ENCODE results near the gene ACSF3. TPM values are rescaled to one million over a fixed set of nuclear protein-coding genes. Genes with fewer than 3 reads are reported as not detected.

The ACSF3 gene
- total and polyA plus RNA-seq, 2 of the 4 experiments (the other 2 are of a cell fraction) = 9.5 to 14.2 TPM

GRCh38 chr16:89129378-89129777 is 35.7 kb downstream of the ACSF3 start:
- no peaks in the 10 kb centered on the region; the same call in 1 of the 2 replicates for H4K20me1 ChIP-seq (ENCODE audit: insufficient read depth, low read length)
- ChIA-PET POLR2A (ENCODE audit: unreplicated experiment) (no interaction called here), CTCF (interaction anchor here (0.7 kb wide), 1 partner anchor 428 kb away, joined by 5 read pairs; no protein-coding TSS in a partner anchor)
- in situ Hi-C loops (cut with MboI; ENCODE audit: low sequenced_read_pairs) = no loop called here
- dilution Hi-C loops (cut with HindIII; ENCODE audit: low sequenced_read_pairs, unreplicated experiment) = no loop called here
- no peak overlapping the region for H2AFZ ChIP-seq (replicated peaks; ENCODE audit: low read length, poor library complexity)
- H3K9me1 ChIP-seq (ENCODE audit: insufficient read depth, low read length) = peaks cover 3% of the 10 kb centered on the region
- no CpG with 5 or more reads among the region's 1 CpG for WGBS, 2 experiments (ENCODE audit: extremely low coverage in 2 of 2, insufficient read length in 1 of 2)
- peaks cover 2% of the 10 kb centered on the region for H3K9me3 ChIP-seq (ENCODE audit: control insufficient read depth, insufficient read depth, low read length)
- no peak overlapping the region for H3K4me2 ChIP-seq (ENCODE audit: low read depth, low read length)
- no peak overlapping the region for H2BK5ac ChIP-seq (ENCODE audit: low read depth, low read length, poor library complexity, severe bottlenecking)
- H3K4me1 ChIP-seq (ENCODE audit: control insufficient read depth, insufficient read depth, low read length) = no peaks in the 10 kb centered on the region
- H2BK120ac ChIP-seq (ENCODE audit: low read depth, low read length) = no peak overlapping the region
- intact Hi-C loops (cut with micrococcal nuclease) = no loop called here
- no peak overlapping the region for H3K27ac ChIP-seq (ENCODE audit: insufficient read depth, low read length)
- TF ChIP-seq BHLHE40 (IDR thresholded peaks at IDR 0.05; ENCODE audit: low read depth, low read length) (no peak), MAZ (IDR thresholded peaks at IDR 0.05; ENCODE audit: borderline replicate concordance, low read depth, low read length) (no peak), CEBPB (IDR thresholded peaks at IDR 0.05; ENCODE audit: low read depth, low read length) (no peak), MXI1 (IDR thresholded peaks at IDR 0.05; ENCODE audit: borderline replicate concordance, low read depth, low read length) (no peak), FOS (IDR thresholded peaks at IDR 0.05; ENCODE audit: low read depth, low read length) (no peak), POLR2A (IDR thresholded peaks at IDR 0.05; ENCODE audit: low read depth, low read length) (no peak), SMC3 (IDR thresholded peaks at IDR 0.05; ENCODE audit: low read depth, low read length) (no peak), CHD1 (IDR thresholded peaks at IDR 0.05; ENCODE audit: low read depth, low read length) (no peak), ELK1 (IDR thresholded peaks at IDR 0.05; ENCODE audit: borderline replicate concordance, low read depth, low read length) (no peak), USF2 (IDR thresholded peaks at IDR 0.05; ENCODE audit: low read depth, low read length) (no peak), NFE2L2 (IDR thresholded peaks at IDR 0.05; ENCODE audit: low read depth, low read length) (no peak)
- no peak overlapping the region for H3K18ac ChIP-seq (ENCODE audit: low read depth, low read length)
- no peak overlapping the region for H2AK9ac ChIP-seq (replicated peaks; ENCODE audit: low read depth, low read length, poor library complexity)
- no peak overlapping the region for H3K14ac ChIP-seq (replicated peaks; ENCODE audit: low read depth, low read length)
- H2AK5ac ChIP-seq (ENCODE audit: low read depth, low read length) = no peak overlapping the region
- no peak overlapping the region for H2BK20ac ChIP-seq (ENCODE audit: low read depth, low read length)
- H3K23ac ChIP-seq (ENCODE audit: low read depth, low read length) = no peak overlapping the region
- H3K9ac ChIP-seq (ENCODE audit: low read depth, low read length) = no peak overlapping the region
- no TSS peak for BruUV-seq (replicated peaks)
- ATAC-seq (ENCODE audit: low read depth) (no peak), DNase-seq (no peak)
- peaks cover 30% of the 10 kb centered on the region for H3K36me3 ChIP-seq (ENCODE audit: control insufficient read depth, insufficient read depth, low read length)
- H4K5ac ChIP-seq (ENCODE audit: low read depth, low read length) = no peak overlapping the region
- H4K8ac ChIP-seq (ENCODE audit: low read depth in 2 of 2, low read length in 2 of 2) = no peak overlapping the region
- H3K4ac ChIP-seq (ENCODE audit: low read depth, low read length) = no peak overlapping the region
- H3K27me3 ChIP-seq (ENCODE audit: control insufficient read depth, insufficient read depth, low read length) = no peaks in the 10 kb centered on the region
- peaks cover 3 to 11% of the 10 kb centered on the region in 2 experiments; a peak in 3 of 4 replicates for H3K79me1 ChIP-seq (ENCODE audit: low read depth in 1 of 2, low read length in 2 of 2)
- no peak overlapping the region for H4K91ac ChIP-seq (ENCODE audit: insufficient read depth, low read depth, low read length)
- H3K56ac ChIP-seq (ENCODE audit: extremely low read depth, insufficient read depth, low read length) = no peak overlapping the region
- no peak overlapping the region for H3K4me3 ChIP-seq (ENCODE audit: insufficient read depth, low read depth, low read length)
- no peak overlapping the region for H2BK15ac ChIP-seq (ENCODE audit: low read depth, low read length)
